ENCODE results near the gene ELOVL5. TPM values are rescaled to one million over a fixed set of nuclear protein-coding genes. Genes with fewer than 3 reads are reported as not detected.

The ELOVL5 gene
- total RNA-seq, 1 experiment from 2014 or later, result 121 TPM

- no peaks in the 10 kb centered on the region for H3K4me1 Mint-ChIP-seq
These were observed 88.7 kb downstream of the ELOVL5 start for GRCh38 chr6:53259860-53260580.

More at GRCh38 chr6:53259860-53260580, 88.7 kb downstream of the ELOVL5 start:
- no peaks in the 10 kb centered on the region for H3K79me1 ChIP-seq (ENCODE audit: insufficient read depth, low read depth, low read length, poor library complexity, severe bottlenecking)
- no peaks in the 10 kb centered on the region for H3K9me3 ChIP-seq (ENCODE audit: control insufficient read depth, low read depth, low read length)
- no peak overlapping the region for H2BK20ac ChIP-seq (ENCODE audit: low read depth, low read length, poor library complexity, severe bottlenecking)
- H4K5ac ChIP-seq (ENCODE audit: insufficient read length, low read depth, low read length), result no peak overlapping the region
- no peak overlapping the region for H2BK120ac ChIP-seq (ENCODE audit: low read depth, low read length, poor library complexity, severe bottlenecking)
- H2BK12ac ChIP-seq (ENCODE audit: insufficient read length, low read depth, low read length), result no peak overlapping the region
- H4K8ac ChIP-seq (replicated peaks; ENCODE audit: insufficient read length, low read depth, low read length), result no peak overlapping the region
- no peak for DNase-seq
- Mint-ChIP-seq H3K27ac (no peak overlapping the region), H3K4me3 (no peak overlapping the region), H3K27me3 (ENCODE audit: low read depth) (no peaks in the 10 kb centered on the region), H3K9me3 (no peaks in the 10 kb centered on the region), H3K36me3 (ENCODE audit: insufficient read depth in 1 of 3, low read depth in 3 of 3) (peaks cover 34 to 47% (median 38%) of the 10 kb centered on the region in 3 experiments; a peak in 6 of 7 replicates)
- no peak overlapping the region for H3K23ac ChIP-seq (ENCODE audit: insufficient read length, low read depth, low read length)
- no CpG with 5 or more reads among the region's 11 CpGs for WGBS (ENCODE audit: extremely low coverage, insufficient read length, low lambda C conversion rate)
- no peak overlapping the region for H2BK15ac ChIP-seq (ENCODE audit: low read depth, low read length)
- no peak overlapping the region for H3T11ph ChIP-seq (ENCODE audit: low read length)
- H4K20me1 ChIP-seq (ENCODE audit: control insufficient read depth, insufficient read depth, insufficient read length), result no peaks in the 10 kb centered on the region
- no peaks in the 10 kb centered on the region for H3K79me2 ChIP-seq (ENCODE audit: insufficient read depth, low read length)
- H4K91ac ChIP-seq (ENCODE audit: insufficient read length, low read depth, low read length), result no peak overlapping the region
- no peak overlapping the region for H3K18ac ChIP-seq (ENCODE audit: insufficient read length, low read depth, low read length)
- no peak overlapping the region for H3K9ac ChIP-seq (ENCODE audit: extremely low read depth, insufficient read length, low read length)
- no peaks in the 10 kb centered on the region for H3K27me3 ChIP-seq (ENCODE audit: insufficient read depth, low read length)
- no peak overlapping the region for H3K4ac ChIP-seq (ENCODE audit: low read depth, low read length)
- H3K4me1 ChIP-seq (ENCODE audit: insufficient read depth, low read length), result no peaks in the 10 kb centered on the region
- H3K27ac ChIP-seq (ENCODE audit: insufficient read length, low read depth, low read length), result no peak overlapping the region
- H3K56ac ChIP-seq (ENCODE audit: insufficient read length, low read depth, low read length), result no peak overlapping the region
- H2AFZ ChIP-seq (ENCODE audit: low read length), result no peak overlapping the region
- TF ChIP-seq CTCF (conservative IDR thresholded peaks at IDR 0.05), result no peak
- no peak overlapping the region for H3K4me2 ChIP-seq (ENCODE audit: insufficient read depth, insufficient read length, low read length)
- no peak overlapping the region for H2AK5ac ChIP-seq (ENCODE audit: insufficient read length, low read length)
- no peak overlapping the region for H2BK5ac ChIP-seq (ENCODE audit: insufficient read length, low read length)
- H3K14ac ChIP-seq (ENCODE audit: insufficient read depth, low read length), result no peak overlapping the region
- no peaks in the 10 kb centered on the region for H3K23me2 ChIP-seq (ENCODE audit: insufficient read length, low read depth, low read length, poor library complexity, severe bottlenecking)

Data from H9 (cell line).